Activated gamma-delta T cell treated with anti-CD3 and anti-CD28 coated beads, Interleukin-2, amount 50 U/mL, for 16 hours (primary cell): ENCODE results near the gene HOTAIR.

Experiments
- DNase-seq: peaks from one replicate; pipeline ENCODE4 v3.0.0-alpha.2; 2020; ENCODE audit warnings: low read depth

The HOTAIR gene

DNA sequence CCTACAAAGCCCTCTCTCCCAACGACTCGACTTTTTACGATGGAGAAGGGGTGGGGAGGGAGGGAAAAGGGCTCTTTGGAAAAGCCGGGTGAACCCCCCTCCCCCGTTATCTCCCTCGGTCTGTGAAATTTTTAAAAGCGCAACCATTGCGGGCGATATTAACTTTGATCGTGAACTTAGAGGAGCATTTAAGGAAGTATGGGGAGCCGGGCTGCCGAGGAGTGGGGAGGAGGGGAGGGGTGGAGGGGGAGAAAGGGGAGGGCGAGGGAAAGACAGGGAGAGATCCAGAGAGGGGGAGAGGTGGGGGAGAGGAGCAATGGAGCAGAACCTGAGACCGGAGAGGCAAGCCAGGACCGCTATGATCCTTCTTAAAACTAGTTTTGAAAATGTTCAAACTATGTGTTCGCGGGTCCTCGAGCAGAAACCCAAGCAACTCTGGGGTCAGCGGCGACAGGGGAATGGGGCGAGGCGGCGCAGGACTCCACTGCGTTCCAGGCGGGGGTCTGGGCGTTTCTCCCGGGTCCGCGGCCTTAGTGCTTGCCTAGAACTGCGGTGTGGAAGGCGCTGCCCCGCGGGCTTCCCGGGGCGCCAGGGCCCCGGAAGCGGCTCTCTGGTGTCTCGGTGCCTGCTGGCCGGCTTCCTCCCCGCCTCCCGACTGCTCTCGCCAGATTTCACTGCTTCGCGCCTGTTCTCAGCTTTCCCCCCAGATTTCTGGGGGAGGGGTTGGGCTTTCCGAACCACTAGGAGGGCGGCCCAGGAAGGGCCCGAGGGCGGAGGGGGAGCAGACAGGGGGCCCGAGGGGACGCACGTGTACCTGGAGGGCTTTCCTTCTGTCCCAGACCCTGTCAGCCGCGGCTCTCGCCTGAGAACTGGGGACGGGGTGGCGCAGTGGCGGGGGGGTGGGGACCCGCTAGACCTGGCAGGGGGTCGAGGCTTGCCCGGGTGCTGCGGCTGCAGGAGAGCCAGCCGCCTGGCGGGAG lies at the start of gene HOTAIR:
TSS of gene HOTAIR (minus strand) at position 871 of the 980 bp plus-strand sequence.
- DNase-seq: no peak

DNA sequence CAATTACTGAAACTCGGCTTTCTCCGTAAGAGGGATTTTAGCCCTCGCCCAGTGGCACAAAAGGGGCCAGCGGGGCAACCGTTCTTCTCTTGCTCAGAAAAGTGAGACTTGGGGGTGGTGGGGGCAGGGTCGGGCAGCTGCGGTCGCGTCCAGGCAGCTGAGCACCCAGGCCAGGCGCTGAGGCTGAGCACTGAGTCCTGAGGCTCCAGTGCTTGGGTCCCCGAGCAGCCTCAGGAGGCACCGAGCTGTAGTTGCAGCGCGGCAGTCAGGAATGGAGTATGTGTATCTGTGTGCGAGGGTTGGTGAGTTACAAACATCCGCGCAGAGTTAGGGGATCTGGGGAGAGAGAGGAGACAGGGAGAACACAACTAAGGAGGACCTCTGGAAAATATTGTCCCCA lies 49.4 kb upstream of the HOTAIR start:
- DNase-seq: no peak

- no peak for DNase-seq
Measured at GRCh38 chr12:54022960-54023884, 48.5 kb upstream of the HOTAIR start.

DNA sequence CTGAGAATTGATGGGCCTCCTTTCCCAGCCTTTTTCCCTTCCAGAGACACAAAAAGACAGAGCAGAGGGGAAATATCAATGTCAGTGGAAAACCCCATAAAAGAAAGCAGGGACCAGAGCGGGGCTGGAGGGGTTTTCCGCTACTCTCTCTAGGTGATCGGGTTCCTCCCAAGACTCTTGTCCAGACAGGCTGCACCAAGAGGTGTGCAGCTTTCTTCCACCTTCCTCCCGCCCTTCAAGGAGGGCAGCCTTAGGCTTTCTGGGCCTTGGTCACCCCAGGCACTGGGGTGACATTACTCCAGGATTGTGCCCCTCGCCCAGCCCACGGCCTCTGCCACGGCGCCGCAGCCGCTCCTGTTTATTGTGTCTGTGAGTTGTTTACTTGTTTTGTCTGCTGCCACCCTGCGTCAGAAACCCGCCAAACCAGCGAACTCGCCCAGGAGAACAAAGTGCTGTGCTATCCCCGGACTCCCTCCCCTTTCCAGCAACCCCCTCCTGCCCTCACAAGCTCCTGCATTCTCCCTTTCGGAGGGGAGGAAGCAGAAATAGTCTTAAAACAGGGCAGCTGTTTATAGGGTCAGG lies 46.8 kb upstream of the HOTAIR start:
- no peak for DNase-seq

DNA sequence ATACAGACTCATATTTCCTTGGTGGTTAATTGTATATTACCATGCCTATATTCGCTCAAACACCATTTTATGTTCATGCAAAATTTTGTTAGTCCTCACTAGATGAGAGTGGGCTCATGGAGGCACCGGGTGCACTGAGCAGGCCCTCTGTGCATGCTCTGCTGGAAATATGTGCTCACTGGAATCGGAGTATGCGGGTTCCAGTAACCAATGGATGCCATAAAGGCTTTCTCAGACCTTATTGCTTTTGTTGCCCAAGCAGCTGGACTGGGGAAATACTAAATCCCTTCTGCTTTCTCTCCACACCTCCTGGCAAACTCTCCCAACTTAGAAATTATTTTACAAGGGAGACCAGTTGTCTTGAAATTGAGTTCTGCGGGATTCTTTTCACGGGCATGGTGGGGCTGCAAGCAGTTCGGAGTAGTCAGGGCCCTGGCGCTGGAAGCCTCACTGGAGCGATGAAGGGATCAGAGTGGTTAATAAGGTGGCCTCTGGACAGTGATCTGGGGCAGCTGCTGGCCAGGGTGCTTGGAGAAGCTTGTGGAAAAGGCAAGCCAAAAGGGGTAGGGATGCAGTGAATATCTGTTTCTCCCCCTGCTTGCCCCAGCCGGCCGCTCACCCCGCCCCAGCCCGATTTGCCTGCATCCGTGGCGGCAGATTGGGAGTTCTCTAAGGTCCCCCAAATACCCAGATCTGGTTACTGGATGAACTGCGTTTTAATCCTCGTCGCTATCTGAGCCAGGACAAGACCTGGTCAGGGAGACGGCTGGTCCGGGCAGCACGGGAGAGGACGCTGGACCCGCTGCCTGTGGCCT lies 46.0 kb upstream of the HOTAIR start:
- no peak for DNase-seq

DNA sequence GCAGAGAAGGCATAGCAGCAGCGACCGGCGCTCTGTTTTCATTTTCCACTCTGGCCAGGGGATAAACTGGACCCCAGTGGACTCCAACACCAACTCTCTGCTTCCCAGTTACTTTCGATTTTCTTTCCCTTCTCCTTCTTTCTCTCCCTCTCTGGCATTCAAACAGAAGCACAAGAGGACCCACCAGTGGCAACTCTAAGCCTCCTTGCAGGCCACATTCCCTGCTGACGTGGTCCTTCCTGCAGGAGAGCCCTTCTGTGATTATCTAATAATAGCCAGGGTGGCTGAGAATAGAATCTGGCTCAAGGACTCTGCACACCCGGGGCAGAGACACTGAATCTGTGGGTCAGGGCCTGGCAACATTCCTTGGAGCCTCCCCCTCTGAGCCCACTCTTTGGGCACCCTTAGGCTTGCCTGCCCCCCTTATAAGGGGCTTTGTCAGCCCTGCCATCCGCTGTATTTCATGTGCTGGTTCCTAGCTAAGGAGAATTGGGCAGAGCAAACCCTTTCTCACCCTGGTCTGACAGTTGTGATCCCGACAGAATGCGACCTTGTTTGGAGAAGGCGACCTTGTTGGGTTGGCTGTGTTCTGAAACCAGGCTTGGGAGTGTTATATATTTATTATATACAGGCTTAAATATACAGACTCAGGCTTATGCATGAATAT lies 45.3 kb upstream of the HOTAIR start:
- DNase-seq: no peak

DNA sequence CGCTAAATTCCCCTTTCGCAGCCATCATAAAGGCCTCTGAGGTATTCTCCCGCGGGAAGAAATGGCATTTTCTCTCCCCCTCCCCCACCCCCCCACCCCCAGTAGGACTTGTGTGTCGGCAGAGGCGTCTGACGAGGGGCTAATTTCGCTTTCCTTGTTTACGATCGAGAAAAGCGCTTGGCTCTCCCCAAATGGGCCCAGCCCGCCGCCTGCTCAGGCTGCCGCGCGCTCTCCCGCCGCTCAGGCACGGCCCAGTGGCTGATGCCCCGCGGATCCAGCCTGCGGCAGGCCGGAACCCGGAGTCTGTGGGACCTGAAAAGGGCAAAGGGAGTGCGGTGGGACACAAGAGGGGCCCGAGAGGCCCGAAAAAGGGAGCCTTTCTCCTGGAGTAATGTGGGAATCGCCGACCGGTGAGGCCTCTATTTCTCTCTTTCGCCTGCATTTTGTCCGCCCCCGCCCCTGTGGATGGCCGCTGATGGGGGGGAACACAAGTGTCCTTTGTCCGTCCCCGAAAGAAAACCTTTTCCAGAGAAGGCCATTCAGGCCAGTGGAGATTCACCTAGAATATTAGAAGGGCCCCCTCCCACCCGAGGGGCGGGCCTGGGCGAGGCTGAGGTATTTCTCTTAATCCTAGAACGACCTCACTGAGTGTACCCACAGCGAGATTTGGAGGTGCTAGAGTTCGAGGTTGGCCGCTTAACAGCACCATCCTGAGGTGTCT lies 44.5 kb upstream of the HOTAIR start:
- no peak for DNase-seq

- DNase-seq: no peak
Measured at GRCh38 chr12:54018468-54018984, 43.8 kb upstream of the HOTAIR start.

DNA sequence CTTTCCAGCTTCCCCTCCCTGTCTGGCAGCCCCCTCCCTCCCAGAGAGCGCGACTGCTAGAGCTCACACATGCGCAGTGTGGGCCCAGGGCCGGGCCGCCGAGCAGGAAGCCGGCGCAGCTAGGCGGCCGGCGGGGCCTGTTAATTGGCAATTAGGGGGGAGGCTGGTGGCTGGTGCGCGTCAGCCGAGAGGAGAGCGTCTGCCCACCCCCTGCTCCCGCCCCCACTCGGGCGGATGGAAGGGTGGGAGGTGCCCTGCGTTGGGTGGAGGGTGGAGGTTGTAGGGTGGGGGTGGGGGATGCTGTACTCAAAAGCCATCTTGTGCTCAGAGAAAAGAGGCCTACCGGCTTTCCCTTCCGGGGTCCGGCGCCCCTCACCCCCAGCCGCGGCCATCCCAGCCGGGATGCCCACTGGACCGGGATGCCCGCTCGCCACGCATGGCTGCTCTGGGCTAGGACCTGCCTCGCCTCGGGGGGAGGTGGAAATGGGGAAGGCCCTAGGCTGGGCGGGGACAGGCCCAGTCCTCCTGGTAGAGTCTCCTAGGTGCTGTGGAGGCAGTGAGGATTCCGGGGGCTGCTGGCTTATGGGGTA lies 43.2 kb upstream of the HOTAIR start:
- peak; percentile 56 for DNase-seq

DNA sequence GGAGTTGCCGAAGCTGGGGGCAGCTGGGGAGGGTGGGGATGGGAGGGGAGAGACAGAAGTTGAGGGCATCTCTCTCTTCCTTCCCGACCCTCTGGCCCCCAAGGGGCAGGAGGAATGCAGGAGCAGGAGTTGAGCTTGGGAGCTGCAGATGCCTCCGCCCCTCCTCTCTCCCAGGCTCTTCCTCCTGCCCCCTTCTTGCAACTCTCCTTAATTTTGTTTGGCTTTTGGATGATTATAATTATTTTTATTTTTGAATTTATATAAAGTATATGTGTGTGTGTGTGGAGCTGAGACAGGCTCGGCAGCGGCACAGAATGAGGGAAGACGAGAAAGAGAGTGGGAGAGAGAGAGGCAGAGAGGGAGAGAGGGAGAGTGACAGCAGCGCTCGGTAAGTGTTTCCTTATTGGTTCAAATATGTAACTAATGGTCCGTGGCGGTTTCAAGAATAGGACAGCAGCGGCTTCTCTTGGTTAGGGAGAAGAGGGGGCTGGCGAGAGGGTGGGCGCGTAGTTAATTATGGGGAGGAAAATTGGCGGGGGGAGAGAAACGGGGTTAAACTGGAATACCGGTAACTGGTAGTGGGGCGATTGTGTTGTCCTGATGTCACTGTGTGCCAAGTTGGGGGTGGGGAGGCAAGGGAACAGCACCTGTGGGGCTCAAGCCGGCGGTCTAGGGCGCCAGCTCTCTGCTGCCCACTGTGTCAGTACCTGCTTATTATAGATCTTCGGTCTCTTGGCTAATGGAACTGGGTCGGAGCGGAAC lies 42.5 kb upstream of the HOTAIR start:
- no peak for DNase-seq

DNA sequence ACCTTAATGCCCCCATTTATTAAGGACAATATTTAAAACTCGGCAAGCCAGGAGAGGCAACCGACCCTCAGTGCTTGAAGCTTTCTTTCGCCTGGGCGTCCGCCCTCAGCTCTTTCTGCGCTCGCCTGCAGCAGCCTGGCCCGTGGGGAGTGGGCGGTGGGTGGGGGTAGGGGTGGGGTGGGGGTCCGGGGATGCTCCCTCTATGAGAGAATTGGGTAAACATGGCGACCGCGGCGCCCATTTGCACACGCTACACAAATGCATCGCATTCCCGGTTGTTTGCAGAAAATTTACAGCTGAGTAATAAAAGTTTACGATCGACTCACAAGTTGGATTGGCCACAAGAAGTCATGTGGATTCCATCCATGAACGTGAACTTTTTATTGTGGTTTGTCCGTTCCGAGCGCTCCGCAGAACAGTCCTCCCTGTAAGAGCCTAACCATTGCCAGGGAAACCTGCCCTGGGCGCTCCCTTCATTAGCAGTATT lies 41.8 kb upstream of the HOTAIR start:
- DNase-seq: no peak

DNA sequence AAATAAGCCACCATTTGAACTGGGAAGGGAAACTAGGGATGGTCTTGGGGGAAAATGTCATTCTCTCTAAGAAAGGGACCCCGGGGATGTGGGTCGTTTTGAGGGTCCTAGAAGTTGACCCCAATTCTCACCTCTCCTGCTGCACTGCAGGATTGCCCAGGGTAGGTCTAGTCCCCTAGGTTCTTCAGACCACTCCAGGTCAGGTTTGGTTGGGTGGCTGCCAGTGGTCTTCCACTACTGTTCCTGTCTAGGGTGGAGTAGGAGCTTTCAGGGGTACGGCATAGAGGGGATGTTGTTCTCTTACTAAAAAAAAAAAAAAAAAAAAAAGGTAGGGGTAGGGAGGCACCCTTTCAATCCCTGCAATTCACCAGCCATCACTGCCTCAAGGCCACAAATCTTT lies 41.3 kb upstream of the HOTAIR start:
- DNase-seq: no peak

GRCh38 chr12:54015018-54015931 lies 40.5 kb upstream of the HOTAIR start:
- DNase-seq: no peak

- no peak for DNase-seq
Measured at GRCh38 chr12:54014377-54015017, 39.7 kb upstream of the HOTAIR start.

DNA sequence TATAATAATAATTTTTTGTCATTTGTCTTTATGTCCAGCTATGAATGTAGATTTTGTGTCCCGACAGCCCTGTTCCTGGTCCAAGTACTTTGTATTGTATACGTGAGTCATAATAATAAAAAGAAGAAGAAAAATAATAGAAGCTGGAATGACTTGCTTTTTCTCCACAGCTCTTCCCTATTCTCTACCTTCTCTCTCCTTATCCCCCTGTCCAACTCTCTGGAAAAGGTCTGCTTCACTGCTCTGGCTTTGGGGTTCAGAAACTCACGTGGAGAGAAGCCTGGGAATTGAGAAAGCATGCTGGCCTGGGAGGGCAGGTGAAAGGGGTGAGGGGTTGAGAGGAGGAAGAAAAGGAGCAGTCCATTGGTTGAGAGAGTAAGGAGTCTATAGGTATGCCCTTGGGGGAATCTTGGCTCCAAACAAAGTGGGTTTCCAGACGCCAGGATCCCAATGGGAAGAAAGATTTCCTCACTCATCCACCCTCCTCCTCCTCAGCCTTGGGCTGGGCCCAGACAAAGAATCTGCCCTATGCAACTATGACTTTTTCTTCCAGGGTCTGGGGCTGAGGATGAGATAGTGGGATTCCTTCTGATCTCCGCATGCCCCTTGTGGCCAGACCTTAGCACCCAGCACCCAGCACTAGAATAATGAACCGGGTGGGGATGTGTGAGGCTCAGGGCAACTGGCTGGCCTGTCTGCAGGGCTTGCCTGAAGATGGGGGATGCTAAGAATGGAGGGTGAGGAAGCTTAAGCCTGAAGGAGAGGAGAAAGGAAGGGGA lies 38.1 kb upstream of the HOTAIR start:
- DNase-seq: no peak
